ENCODE results near the gene ITGA1. TPM values are rescaled to one million over a fixed set of nuclear protein-coding genes. Genes with fewer than 3 reads are reported as not detected.

Gene ITGA1
- total RNA-seq, 2 donors from 2014 or later: 0.33 to 3.5 TPM

DNA sequence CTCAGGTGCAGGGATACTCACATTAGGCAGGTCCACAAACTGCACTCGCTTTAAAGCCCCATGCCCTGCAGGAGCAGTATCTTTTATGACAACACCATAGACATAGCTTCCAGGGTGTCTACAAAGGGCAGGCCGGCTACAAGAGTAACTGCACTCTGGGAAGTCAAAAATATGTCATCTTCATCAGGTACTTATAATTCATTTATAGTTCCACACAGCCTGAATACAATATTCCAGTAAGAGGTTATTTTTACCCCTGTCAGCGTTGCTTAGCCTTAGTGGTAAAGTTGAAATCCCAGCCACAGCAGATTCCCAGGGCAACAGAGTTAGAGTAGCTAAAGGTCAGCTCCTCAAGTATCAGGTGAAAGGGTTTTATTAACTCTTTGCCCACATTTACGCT is 119.1 kb downstream of the ITGA1 start:
- H3K4me3 ChIP-seq (ENCODE audit: low read length): no peak overlapping the region
- TF ChIP-seq, protein P1, sequence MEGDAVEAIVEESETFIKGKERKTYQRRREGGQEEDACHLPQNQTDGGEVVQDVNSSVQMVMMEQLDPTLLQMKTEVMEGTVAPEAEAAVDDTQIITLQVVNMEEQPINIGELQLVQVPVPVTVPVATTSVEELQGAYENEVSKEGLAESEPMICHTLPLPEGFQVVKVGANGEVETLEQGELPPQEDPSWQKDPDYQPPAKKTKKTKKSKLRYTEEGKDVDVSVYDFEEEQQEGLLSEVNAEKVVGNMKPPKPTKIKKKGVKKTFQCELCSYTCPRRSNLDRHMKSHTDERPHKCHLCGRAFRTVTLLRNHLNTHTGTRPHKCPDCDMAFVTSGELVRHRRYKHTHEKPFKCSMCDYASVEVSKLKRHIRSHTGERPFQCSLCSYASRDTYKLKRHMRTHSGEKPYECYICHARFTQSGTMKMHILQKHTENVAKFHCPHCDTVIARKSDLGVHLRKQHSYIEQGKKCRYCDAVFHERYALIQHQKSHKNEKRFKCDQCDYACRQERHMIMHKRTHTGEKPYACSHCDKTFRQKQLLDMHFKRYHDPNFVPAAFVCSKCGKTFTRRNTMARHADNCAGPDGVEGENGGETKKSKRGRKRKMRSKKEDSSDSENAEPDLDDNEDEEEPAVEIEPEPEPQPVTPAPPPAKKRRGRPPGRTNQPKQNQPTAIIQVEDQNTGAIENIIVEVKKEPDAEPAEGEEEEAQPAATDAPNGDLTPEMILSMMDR (conservative IDR thresholded peaks at IDR 0.05): no peak
- Mint-ChIP-seq H3K4me1 (peaks cover 3% of the 10 kb centered on the region), H3K27me3 (ENCODE audit: insufficient read depth) (no peaks in the 10 kb centered on the region), H3K27ac (no peak overlapping the region), H3K4me3 (no peak overlapping the region), H3K9me3 (no peaks in the 10 kb centered on the region), H3K36me3 (ENCODE audit: low read depth) (no peaks in the 10 kb centered on the region)
- no peak for DNase-seq
- WGBS, 2 experiments (ENCODE audit: insufficient coverage in 1 of 2, insufficient read length in 1 of 2): 94 to 95% methylated on average over 2 to 4 of the region's 4 CpGs
- H3K4me1 ChIP-seq (ENCODE audit: control insufficient read depth, insufficient read depth, low read length): no peaks in the 10 kb centered on the region
- H3K27me3 ChIP-seq (ENCODE audit: control insufficient read depth, insufficient read depth, low read length, poor library complexity, severe bottlenecking): no peaks in the 10 kb centered on the region
- no peak overlapping the region for H3K9ac ChIP-seq (ENCODE audit: extremely low read depth, low read length, poor library complexity, severe bottlenecking)
- H3K9me3 ChIP-seq (ENCODE audit: control insufficient read depth, low read length): no peaks in the 10 kb centered on the region
- H3K36me3 ChIP-seq (ENCODE audit: control insufficient read depth, insufficient read depth, low read length): no peaks in the 10 kb centered on the region
- no peak overlapping the region for H3K27ac ChIP-seq (ENCODE audit: low read depth, low read length)

DNA sequence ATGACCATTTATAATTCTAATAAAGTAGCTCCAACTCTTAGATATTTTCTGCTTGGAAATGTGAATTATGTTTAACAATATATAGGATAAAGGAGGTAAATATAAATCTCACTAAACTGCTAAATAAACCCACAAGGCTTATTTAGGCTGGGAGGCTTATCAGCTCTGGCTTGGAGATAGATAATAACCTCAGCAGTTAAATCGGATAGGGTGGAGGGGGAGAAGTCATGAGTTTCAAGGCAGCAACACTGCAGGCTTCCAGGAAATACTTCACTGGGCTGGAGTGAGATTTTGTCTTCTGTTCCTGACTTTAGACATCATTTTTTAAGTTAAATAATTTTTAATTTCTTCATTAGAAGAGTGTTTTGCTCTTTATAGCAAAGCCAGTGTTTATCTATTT is 121.5 kb downstream of the ITGA1 start:
- H3K27ac ChIP-seq (ENCODE audit: low read depth, low read length): no peak overlapping the region
- no peaks in the 10 kb centered on the region for H3K27me3 Mint-ChIP-seq (ENCODE audit: insufficient read depth)

DNA sequence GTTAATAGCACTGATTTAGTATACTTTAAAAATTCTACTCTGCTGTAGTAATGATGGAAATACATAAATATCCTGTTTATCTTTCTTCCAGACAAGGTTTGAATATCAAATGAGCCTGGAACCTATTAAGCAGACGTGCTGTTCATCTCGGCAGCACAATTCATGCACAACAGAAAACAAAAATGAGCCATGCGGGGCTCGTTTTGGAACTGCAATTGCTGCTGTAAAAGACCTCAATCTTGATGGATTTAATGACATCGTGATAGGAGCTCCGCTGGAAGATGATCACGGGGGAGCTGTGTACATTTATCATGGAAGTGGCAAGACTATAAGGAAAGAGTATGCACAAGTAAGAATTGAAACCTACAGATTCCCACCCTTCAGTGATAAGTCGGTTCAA is 122.4 kb downstream of the ITGA1 start:
- peaks cover 3% of the 10 kb centered on the region for H3K4me1 Mint-ChIP-seq

More for the DNA sequence above, 121.5 kb downstream of the ITGA1 start:
- no peaks in the 10 kb centered on the region for H3K36me3 ChIP-seq (ENCODE audit: control insufficient read depth, insufficient read depth, low read length)
- Mint-ChIP-seq H3K4me1 (peaks cover 3% of the 10 kb centered on the region), H3K4me3 (no peak overlapping the region), H3K9me3 (no peaks in the 10 kb centered on the region), H3K36me3 (ENCODE audit: low read depth) (no peaks in the 10 kb centered on the region), H3K27ac (no peak overlapping the region)
- DNase-seq: no peak
- H3K4me1 ChIP-seq (ENCODE audit: control insufficient read depth, insufficient read depth, low read length): no peaks in the 10 kb centered on the region
- WGBS, 2 experiments (ENCODE audit: insufficient coverage in 1 of 2, insufficient read length in 1 of 2): 50% methylated on average over 1 of the region's 1 CpG; no CpG with 5 or more reads in 1 of the 2 experiments
- no peaks in the 10 kb centered on the region for H3K9me3 ChIP-seq (ENCODE audit: control insufficient read depth, low read length)
- no peak overlapping the region for H3K9ac ChIP-seq (ENCODE audit: extremely low read depth, low read length, poor library complexity, severe bottlenecking)
- no peak overlapping the region for H3K4me3 ChIP-seq (ENCODE audit: low read length)
- TF ChIP-seq, protein P1 (conservative IDR thresholded peaks at IDR 0.05): no peak
- H3K27me3 ChIP-seq (ENCODE audit: control insufficient read depth, insufficient read depth, low read length, poor library complexity, severe bottlenecking): no peaks in the 10 kb centered on the region

More for the DNA sequence above, 122.4 kb downstream of the ITGA1 start:
- Mint-ChIP-seq H3K9me3 (no peaks in the 10 kb centered on the region), H3K36me3 (ENCODE audit: low read depth) (no peaks in the 10 kb centered on the region), H3K27me3 (ENCODE audit: insufficient read depth) (no peaks in the 10 kb centered on the region), H3K4me3 (no peak overlapping the region), H3K27ac (no peak overlapping the region)
- Histone ChIP-seq H3K4me1 (ENCODE audit: control insufficient read depth, insufficient read depth, low read length) (no peaks in the 10 kb centered on the region), H3K27me3 (ENCODE audit: control insufficient read depth, insufficient read depth, low read length, poor library complexity, severe bottlenecking) (no peaks in the 10 kb centered on the region), H3K4me3 (ENCODE audit: low read length) (no peak overlapping the region), H3K27ac (ENCODE audit: low read depth, low read length) (no peak overlapping the region), H3K9ac (ENCODE audit: extremely low read depth, low read length, poor library complexity, severe bottlenecking) (no peak overlapping the region), H3K36me3 (ENCODE audit: control insufficient read depth, insufficient read depth, low read length) (no peaks in the 10 kb centered on the region), H3K9me3 (ENCODE audit: control insufficient read depth, low read length) (no peaks in the 10 kb centered on the region)
- no peak for DNase-seq
- TF ChIP-seq, protein P1 (conservative IDR thresholded peaks at IDR 0.05): no peak
- 92 to 98% methylated on average over 6 to 8 of the region's 8 CpGs for WGBS, 2 experiments (ENCODE audit: insufficient coverage in 1 of 2, insufficient read length in 1 of 2)
